Loucy (cell line): Measurements from ENCODE around the gene PSMA6.

Experiments
- CTCF ChIP-seq: fragments of 200-600 bp; sonication (generic); conservative IDR thresholded peaks from 2 replicates; pipeline ENCODE4 v1.5.1; 2014; ENCODE audit warnings: mild to moderate bottlenecking, antibody characterized with exemption, low read length
- EZH2phosphoT487 ChIP-seq: fragments of 200-600 bp; IDR thresholded peaks from 2 replicates; pipeline ENCODE4 v1.6.1; 2018; ENCODE audit warnings: antibody characterized with exemption, mild to moderate bottlenecking, moderate library complexity, borderline replicate concordance

GRCh38 chr14:35286707-35287106 is 5.5 kb upstream of the PSMA6 start:
- no peak for TF ChIP-seq CTCF
- TF ChIP-seq EZH2phosphoT487, result no peak
